Esophagus muscularis mucosa (tissue), 4 donors: Measurements from ENCODE around the gene USP13. TPM values are rescaled to one million over a fixed set of nuclear protein-coding genes. Genes with fewer than 3 reads are reported as not detected.

Experiments
- DNase-seq: peaks from one replicate; pipeline ENCODE4 v3.0.0-alpha.2; 2017; ENCODE audit errors: extremely low spot score
- H3K27ac ChIP-seq, 4 donors: fragments of 200-600 bp; sonication (generic); replicated peaks in 1 of 4; 1 replicate in 3 of 4; 2 replicates in 1 of 4; pipeline ENCODE4 v1.5.1; 2016 to 2019; ENCODE audit warnings: mild to moderate bottlenecking in 1 of 4
- H3K27me3 ChIP-seq, 4 donors: fragments of 200-600 bp; sonication (generic); one replicate each; pipeline versions ENCODE4 v1.5.1 to v1.6.0; 2016 to 2019
- H3K36me3 ChIP-seq, 4 donors: fragments of 200-600 bp; sonication (generic); one replicate each; pipeline ENCODE4 v1.5.1; 2016 to 2019
- H3K4me1 ChIP-seq, 4 donors: fragments of 200-600 bp; sonication (generic); one replicate each; pipeline ENCODE4 v1.5.1; 2016 to 2019
- H3K4me3 ChIP-seq, 4 donors: fragments of 200-600 bp; sonication (generic); 1 replicate in 2 of 4; 2 replicates in 2 of 4; pipeline ENCODE4 v1.5.1; 2016 to 2019; ENCODE audit warnings: mild to moderate bottlenecking in 4 of 4, moderate library complexity in 1 of 4
- H3K9me3 ChIP-seq, 4 donors: fragments of 200-600 bp; sonication (generic); 1 replicate in 3 of 4; 2 replicates in 1 of 4; pipeline ENCODE4 v1.5.1; 2016 to 2019
- CTCF ChIP-seq, 3 experiments: fragments of 200-600 bp in 2 of 3; fragments of 450-650 bp in 1 of 3; sonication (generic) in 2 of 3; IDR thresholded peaks; one replicate each; pipeline ENCODE4 v1.5.1; 2017 to 2019; ENCODE audit warnings: antibody characterized with exemption in 3 of 3, mild to moderate bottlenecking in 2 of 3, moderate library complexity in 1 of 3
- EP300 ChIP-seq: sonication (generic); formaldehyde crosslinking; IDR thresholded peaks from one replicate; pipeline ENCODE4 v1.6.1; 2017; ENCODE audit warnings: antibody characterized with exemption
- POLR2A ChIP-seq: fragments of 450-650 bp; IDR thresholded peaks from one replicate; pipeline ENCODE4 v1.6.1; 2017; ENCODE audit warnings: antibody characterized with exemption, moderate library complexity, mild to moderate bottlenecking, low read depth
- POLR2AphosphoS5 ChIP-seq, 2 donors: sonication (generic); formaldehyde crosslinking; IDR thresholded peaks; one replicate each; pipeline ENCODE4 v1.6.1; 2017; ENCODE audit warnings: antibody characterized with exemption in 2 of 2
- WGBS: methylation state at CpG from one replicate; pipeline ENCODE4 v1.1.5; 2018; 5-methylcytosine and 5-hydroxymethylcytosine counted together
- intact Hi-C: fragments of 100-400 bp; cut with DNase I; formaldehyde crosslinking; loops from one replicate; pipeline ENCODE4 v1.15.1; 2023
- total RNA-seq, 4 donors: library from RNA; depleted of rRNA; stranded (reverse); fragments of >200 nt; gene quantifications; one replicate each; pipeline versions ENCODE4 v1.1.0 to v1.2.1, GENCODE V29; 2016

USP13 gene
- total RNA-seq, 4 donors from 2014 or later, result 8.7 to 15.1 (median 11.9) TPM

- no peak overlapping the region for H3K4me3 ChIP-seq
- H3K4me1 ChIP-seq, result peaks cover 20 to 59% (median 52%) of the 10 kb centered on the region in 4 donors
- no peaks in the 10 kb centered on the region for H3K27me3 ChIP-seq
- H3K36me3 ChIP-seq, result peaks cover 0 to 33% (median 15%) of the 10 kb centered on the region in 4 donors
- H3K9me3 ChIP-seq, result no peaks in the 10 kb centered on the region
- no peak overlapping the region for H3K27ac ChIP-seq
- intact Hi-C loops, result loop anchor here (5.0 kb wide), 1 partner anchor 46 kb away; the partner anchor contains the start of gene USP13
- TF ChIP-seq POLR2A (no peak), EP300 (no peak), POLR2AphosphoS5 (IDR thresholded peaks at IDR 0.05) (no peak), CTCF (IDR thresholded peaks at IDR 0.05) (no peak)
- no peak for DNase-seq
- 92% methylated on average over 4 of the region's 4 CpGs for WGBS
Measured at GRCh38 chr3:179606534-179607085, 46.2 kb upstream of the USP13 start.

- 77% methylated on average over 6 of the region's 6 CpGs for WGBS
- Histone ChIP-seq H3K27ac (no peak overlapping the region), H3K4me3 (no peak overlapping the region), H3K9me3 (no peaks in the 10 kb centered on the region), H3K36me3 (peaks cover 0 to 36% (median 10%) of the 10 kb centered on the region in 4 donors), H3K4me1 (peaks cover 12 to 56% (median 43%) of the 10 kb centered on the region in 4 donors), H3K27me3 (no peaks in the 10 kb centered on the region)
- DNase-seq, result no peak
- intact Hi-C loops, result loop anchor here (5.0 kb wide), 1 partner anchor 43 kb away; the partner anchor contains the start of gene USP13
- TF ChIP-seq EP300 (no peak), POLR2AphosphoS5 (IDR thresholded peaks at IDR 0.05) (no peak), CTCF (IDR thresholded peaks at IDR 0.05) (no peak), POLR2A (no peak)
Measured at GRCh38 chr3:179608931-179609720, 43.7 kb upstream of the USP13 start.

- intact Hi-C loops, result no loop called here
- H3K27me3 ChIP-seq, result no peaks in the 10 kb centered on the region
- TF ChIP-seq POLR2A (no peak), POLR2AphosphoS5 (IDR thresholded peaks at IDR 0.05) (no peak), EP300 (no peak), CTCF (IDR thresholded peaks at IDR 0.05) (no peak)
- no peak overlapping the region for H3K27ac ChIP-seq
- 97% methylated on average over 4 of the region's 4 CpGs for WGBS
- peaks cover 0 to 36% (median 10%) of the 10 kb centered on the region in 4 donors for H3K36me3 ChIP-seq
- H3K4me1 ChIP-seq, result peaks cover 12 to 63% (median 43%) of the 10 kb centered on the region in 4 donors
- no peak for DNase-seq
- H3K9me3 ChIP-seq, result no peaks in the 10 kb centered on the region
- no peak overlapping the region for H3K4me3 ChIP-seq
Measured at GRCh38 chr3:179610066-179610465, 42.8 kb upstream of the USP13 start.

GRCh38 chr3:179613807-179614206 is 39.0 kb upstream of the USP13 start:
- no peak for DNase-seq
- intact Hi-C loops, result no loop called here
- Histone ChIP-seq H3K4me3 (no peak overlapping the region), H3K27ac (no peak overlapping the region), H3K27me3 (no peaks in the 10 kb centered on the region), H3K4me1 (peaks cover 0 to 26% (median 13%) of the 10 kb centered on the region in 4 donors), H3K9me3 (no peaks in the 10 kb centered on the region), H3K36me3 (peaks cover 9 to 46% (median 32%) of the 10 kb centered on the region in 4 donors)
- 50% methylated on average over 2 of the region's 2 CpGs for WGBS
- TF ChIP-seq POLR2A (no peak), CTCF (IDR thresholded peaks at IDR 0.05) (no peak), POLR2AphosphoS5 (IDR thresholded peaks at IDR 0.05) (no peak), EP300 (no peak)
